HG03439 (cell line): ENCODE data around the gene CTSV.
"Not testable (repeated sequence)": the region's sequence is repeated elsewhere in the genome, so short reads cannot be mapped to it uniquely, and the experiment has no call there.

Experiments
- ATAC-seq: cut with Tn5 transposase; IDR thresholded peaks from one replicate; pipeline ENCODE4 v1.9.1; 2021; ENCODE audit warnings: mild to moderate bottlenecking, moderate library complexity; ENCODE audit not compliant: unreplicated experiment

Gene CTSV

GRCh38 chr9:97045300-97045699 is 6.4 kb upstream of the CTSV start:
- ATAC-seq: no peak

- no peak for ATAC-seq
These were observed 3.0 kb upstream of the CTSV start for GRCh38 chr9:97041898-97042297.

- ATAC-seq: no peak
These were observed 545 bp upstream of the CTSV start for GRCh38 chr9:97039514-97039860.

GRCh38 chr9:97023505-97023904 is 15.4 kb downstream of the CTSV start:
- ATAC-seq: not testable (repeated sequence)

- ATAC-seq: peak; percentile 89
These were observed 25.5 kb downstream of the CTSV start for GRCh38 chr9:97013151-97014132.

- peak; percentile 56 for ATAC-seq
These were observed 26.3 kb downstream of the CTSV start for GRCh38 chr9:97012617-97013016.

GRCh38 chr9:97002195-97002594 is 36.7 kb downstream of the CTSV start:
- not testable (repeated sequence) for ATAC-seq

- ATAC-seq: not testable (repeated sequence)
These were observed 37.6 kb downstream of the CTSV start for GRCh38 chr9:97001338-97001737.

- ATAC-seq: not testable (repeated sequence)
These were observed 38.7 kb downstream of the CTSV start for GRCh38 chr9:97000139-97000787.

- ATAC-seq: not testable (repeated sequence)
These were observed 39.2 kb downstream of the CTSV start for GRCh38 chr9:96999733-97000132.

GRCh38 chr9:96997009-96997701 is 41.8 kb downstream of the CTSV start:
- ATAC-seq: not testable (repeated sequence)

GRCh38 chr9:96994531-96995016 is 44.4 kb downstream of the CTSV start:
- not testable (repeated sequence) for ATAC-seq

GRCh38 chr9:96992303-96992702 is 46.6 kb downstream of the CTSV start:
- not testable (repeated sequence) for ATAC-seq

- ATAC-seq: not testable (repeated sequence)
These were observed 49.1 kb downstream of the CTSV start for GRCh38 chr9:96989747-96990318.

GRCh38 chr9:96984887-96985286 is 54.1 kb downstream of the CTSV start:
- not testable (repeated sequence) for ATAC-seq

- ATAC-seq: not testable (repeated sequence)
These were observed 54.8 kb downstream of the CTSV start for GRCh38 chr9:96984139-96984538.

- ATAC-seq: not testable (repeated sequence)
These were observed 55.3 kb downstream of the CTSV start for GRCh38 chr9:96983496-96984122.
